ENCODE measurements around the gene FBLN1.
A peak's percentile ranks its signal among the peaks of the same experiment; 100 is the strongest.
"Not testable (repeated sequence)": the region's sequence is repeated elsewhere in the genome, so short reads cannot be mapped to it uniquely, and the experiment has no call there.

Gene FBLN1

DNA sequence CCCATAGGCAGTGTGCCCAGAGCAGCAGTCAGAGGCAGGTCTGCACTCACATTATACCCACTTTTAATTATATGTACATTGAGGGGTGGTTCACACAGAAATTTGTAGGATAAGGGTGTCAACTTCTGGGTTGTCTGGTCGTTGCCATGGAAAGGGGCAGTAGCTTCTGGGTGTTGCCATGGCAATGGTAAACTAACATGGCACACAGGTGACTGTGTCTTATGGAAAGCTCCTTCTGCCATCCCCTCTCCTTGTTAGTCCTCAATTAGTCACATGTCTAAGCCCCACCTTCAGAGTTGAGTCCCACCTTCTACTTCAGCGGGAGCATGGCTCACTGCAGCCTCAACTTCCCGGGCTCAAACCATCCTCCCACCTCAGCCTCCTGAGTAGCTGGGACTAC lies 112.7 kb downstream of the FBLN1 start:
- no peak for DNase-seq

GRCh38 chr22:45616432-45616831 lies 113.7 kb downstream of the FBLN1 start:
- no peak for DNase-seq

DNA sequence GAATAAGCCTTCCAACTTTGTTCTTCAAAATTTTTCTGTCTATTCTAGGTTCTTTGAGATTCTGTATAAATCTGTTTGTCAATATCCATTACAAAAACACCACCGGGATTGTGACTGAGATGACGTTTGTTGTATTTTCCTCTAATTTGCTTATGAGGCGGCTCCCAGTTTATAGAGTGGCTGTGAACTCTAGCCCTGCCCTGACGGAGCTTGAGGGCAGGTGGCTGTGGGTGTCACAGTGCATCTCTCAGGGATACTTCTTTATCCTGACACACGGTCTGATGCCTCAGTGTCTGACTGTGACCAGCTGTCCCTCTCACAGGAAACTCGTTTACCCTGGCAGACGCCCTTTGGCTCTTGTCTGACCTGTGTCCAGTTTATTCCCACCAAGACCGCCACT lies 115.3 kb downstream of the FBLN1 start:
- no peak for DNase-seq

DNA sequence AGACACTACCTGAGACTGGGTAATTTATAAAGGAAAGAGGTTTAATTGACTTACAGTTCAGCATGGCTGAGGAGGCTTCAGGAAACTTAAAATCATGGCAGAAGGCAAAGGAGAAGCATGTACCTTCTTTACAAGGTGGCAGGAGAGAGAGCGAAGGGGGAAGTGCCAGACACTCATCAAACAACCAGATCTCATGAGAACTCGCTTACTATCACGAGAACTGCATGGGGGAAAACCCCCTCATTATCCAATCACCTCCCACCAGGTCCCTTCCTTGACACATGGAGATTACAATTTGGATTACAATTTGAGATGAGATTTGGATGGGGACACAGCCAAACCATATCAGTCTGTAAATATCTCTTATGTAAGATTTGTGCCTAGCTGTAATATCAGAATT lies 118.0 kb downstream of the FBLN1 start:
- no peak for DNase-seq

DNA sequence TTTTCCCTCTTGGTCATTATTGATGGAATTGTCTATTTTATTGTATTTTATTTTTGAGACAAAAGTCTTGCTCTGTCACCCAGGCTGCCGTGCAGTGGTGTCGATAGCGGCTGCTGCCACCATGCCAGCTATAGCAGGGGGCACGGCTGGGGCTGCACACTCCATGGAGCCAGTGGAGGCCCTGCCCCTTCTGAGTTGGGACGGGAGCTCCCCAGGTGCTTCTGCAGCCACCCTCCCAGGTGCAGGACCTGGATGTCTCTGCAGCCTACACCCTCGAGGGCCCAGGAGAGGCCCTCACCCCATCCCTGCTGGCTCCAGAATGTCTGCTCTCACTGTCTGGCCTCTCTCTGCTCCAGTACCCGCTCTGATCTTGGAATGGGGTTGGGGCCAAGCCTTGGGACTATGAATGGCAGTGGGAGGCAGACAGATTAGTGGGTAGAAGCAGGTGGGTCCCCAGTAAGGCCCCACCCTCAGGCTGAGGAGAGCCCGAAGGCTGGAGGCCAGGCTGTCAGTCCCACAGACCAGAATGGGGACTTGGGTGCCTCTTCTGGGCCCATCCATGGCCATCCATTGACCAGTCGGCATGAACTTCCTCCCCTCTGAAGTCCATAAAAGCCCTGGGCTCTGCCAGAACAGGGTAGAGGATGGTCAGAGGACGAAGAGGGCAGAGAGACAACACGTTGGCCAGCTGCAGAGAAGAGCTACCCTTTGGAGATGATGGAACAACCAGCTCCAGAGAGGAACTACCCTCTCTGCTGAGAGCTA lies 119.3 kb downstream of the FBLN1 start:
- DNase-seq = no peak

DNA sequence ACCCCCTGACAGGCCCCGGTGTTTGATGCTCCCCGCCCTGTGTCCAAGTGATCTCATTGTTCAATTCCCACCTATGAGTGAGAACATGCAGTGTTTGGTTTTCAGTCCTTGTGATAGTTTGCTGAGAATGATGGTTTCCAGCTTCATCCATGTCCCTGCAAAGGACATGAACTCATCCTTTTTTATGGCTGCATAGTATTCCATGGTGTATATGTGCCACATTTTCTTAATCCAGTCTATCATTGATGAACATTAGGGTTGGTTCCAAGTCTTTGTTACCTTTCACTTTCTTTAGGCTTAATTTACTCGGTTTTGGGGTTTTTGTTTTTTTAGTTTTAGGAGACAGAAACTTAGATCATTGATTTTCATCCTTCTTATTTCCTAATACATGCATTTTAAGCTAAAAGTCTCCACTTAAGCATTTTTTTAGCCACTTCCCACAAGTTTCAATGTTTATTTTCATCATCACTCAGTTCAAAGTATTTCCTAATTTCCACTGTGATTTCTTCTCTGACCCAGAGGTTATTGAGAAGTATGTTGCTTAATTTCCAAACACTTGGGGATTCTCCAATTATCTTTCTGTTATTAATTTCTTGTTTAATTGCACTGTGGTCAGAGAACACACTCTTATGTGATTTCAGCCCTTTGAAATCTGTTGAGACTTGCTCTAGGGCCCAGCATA lies 120.9 kb downstream of the FBLN1 start:
- not testable (repeated sequence) for DNase-seq

DNA sequence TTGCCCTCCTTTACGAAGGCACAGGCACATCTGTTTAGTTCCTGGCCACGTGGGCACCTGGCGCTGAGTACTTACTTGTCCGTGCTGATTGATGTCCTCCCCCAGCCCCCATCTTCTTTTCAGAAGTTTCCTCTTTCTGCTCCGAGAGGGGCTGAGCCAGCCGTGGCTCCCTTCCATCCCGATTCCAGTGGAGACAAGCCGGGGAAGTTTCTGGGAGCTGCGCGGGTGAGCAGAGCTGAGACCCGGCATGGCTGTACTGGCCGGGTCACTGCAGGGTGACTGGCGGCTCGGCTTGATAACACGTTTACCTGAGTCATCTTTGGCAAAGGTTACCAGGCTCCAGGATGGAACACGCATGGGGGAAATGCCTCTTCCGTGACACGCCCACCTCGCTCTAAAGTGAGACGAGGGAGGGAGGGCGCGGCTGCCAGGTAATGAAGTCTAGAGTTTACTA lies 123.5 kb downstream of the FBLN1 start:
- no peak for DNase-seq

GRCh38 chr22:45627489-45628233 lies 125.0 kb downstream of the FBLN1 start:
- peak in 1 of 3 experiments; percentile 9 for DNase-seq

DNA sequence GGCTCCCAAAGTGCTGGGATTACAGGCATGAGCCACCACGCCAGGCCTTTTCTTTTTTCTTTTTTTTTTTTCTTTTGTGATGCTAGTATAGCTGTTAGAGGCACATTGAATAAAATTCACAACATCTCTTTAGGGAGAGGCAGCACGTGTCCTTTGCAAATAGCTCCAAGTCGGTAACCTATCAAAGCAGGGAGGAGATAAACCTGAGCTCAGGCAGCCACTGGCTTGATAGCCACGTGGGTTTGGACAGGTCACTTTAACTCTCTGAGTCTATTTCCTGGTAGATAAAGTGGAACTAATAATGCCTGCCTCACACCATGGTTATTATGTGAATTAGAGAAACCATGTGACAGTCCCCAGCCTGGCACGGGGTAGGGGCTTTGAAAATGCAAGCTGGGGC lies 125.8 kb downstream of the FBLN1 start:
- DNase-seq = no peak

DNA sequence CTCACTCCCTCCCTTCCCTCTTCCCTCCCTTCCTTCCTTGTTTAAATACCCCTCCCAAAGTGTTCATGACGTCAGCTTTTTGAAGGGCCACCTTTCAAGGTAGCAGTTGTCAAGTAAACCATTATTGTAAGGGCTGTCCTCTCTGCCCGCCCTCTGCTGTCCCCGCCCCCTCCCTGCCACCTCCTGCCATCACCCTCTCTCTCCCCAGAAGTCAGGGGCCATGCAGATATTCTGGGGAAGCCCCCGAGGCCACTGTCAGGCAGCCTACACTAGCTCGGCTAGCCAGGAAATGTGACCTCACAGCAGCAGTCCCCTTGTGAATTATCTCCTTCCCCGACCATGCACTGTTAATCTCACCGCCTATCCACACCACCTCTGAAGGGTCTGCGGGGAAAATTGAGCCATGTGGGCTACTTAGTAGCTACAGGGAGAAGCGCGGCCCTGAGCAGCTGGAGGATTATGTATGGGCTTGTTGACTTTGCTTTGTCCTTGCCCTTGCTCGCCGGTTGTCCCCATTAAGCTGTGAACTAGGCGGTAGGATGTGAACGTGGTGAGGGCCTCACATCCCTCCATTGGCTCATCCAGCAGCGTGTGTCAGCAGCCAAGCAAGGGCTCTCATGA lies 126.9 kb downstream of the FBLN1 start:
- DNase-seq = peak in 2 of 3 experiments; percentile 44 to 51

DNA sequence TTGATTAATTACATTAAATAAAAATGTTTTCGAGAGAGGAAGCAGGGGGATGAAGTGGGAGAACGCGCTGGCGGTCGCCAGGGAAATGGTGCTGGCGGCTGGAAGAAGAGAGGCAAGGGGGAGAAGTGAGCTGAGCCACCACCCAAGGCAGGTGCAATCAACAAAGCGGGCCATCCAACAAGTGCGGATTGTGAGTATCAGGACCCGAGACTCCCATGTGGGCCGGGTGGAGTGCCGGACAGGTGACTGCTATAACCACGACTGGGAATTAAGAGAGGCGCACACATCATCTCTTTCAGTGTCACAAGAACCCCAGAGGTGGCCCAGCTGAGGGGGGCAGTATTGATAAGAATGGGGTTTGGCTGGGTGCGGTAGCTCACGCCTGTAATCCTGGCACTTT lies 127.8 kb downstream of the FBLN1 start:
- no peak for DNase-seq

- DNase-seq = peak in 1 of 3 experiments; percentile 35
These were observed 128.6 kb downstream of the FBLN1 start for GRCh38 chr22:45631140-45631840.

- DNase-seq = no peak
These were observed 129.2 kb downstream of the FBLN1 start for GRCh38 chr22:45631841-45632238.

- DNase-seq = no peak
These were observed 130.3 kb downstream of the FBLN1 start for GRCh38 chr22:45632791-45633515.

DNA sequence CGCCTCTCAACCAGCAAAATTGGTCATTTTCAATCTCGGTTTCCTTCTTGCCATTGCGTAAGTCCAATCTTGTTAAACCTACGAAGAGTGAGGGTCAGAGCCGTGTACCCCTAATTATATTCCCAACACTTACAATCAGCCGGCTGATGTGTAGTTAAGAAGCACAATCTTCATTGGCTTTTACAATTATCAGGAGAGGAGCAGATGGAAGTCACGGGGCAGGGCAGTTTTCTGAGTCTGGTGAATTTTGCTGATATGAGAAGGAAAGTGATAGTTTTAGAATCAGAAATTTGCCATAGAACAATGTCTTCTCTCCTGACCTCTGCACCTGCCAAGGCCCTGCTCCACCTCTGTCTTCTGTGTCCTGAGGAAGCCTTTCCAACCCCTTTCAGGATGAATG lies 134.0 kb downstream of the FBLN1 start:
- no peak for DNase-seq

GRCh38 chr22:45638197-45638596 lies 135.5 kb downstream of the FBLN1 start:
- DNase-seq = peak in 2 of 3 experiments; percentile 38 to 68

GRCh38 chr22:45638834-45639746 lies 136.4 kb downstream of the FBLN1 start:
- peak in 2 of 3 experiments; percentile 16 to 78 for DNase-seq

DNA sequence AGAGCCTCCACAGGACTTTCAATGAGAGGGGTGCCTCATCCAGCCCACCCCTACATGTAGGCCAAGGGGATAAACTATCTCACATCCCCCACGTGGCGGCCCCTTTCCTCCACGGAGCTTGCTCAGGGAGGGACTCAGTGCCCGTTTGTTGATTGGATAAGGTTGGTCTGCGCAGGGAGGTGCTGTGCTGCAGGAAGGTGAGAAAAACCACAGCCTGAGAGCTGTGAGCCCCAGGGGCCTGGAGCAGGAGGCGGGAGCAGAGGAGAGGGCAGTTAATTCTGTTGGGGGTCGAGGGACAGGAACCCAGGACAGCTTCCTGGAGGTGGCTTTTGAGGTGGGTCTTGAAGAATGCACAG lies 137.0 kb downstream of the FBLN1 start:
- no peak for DNase-seq

DNA sequence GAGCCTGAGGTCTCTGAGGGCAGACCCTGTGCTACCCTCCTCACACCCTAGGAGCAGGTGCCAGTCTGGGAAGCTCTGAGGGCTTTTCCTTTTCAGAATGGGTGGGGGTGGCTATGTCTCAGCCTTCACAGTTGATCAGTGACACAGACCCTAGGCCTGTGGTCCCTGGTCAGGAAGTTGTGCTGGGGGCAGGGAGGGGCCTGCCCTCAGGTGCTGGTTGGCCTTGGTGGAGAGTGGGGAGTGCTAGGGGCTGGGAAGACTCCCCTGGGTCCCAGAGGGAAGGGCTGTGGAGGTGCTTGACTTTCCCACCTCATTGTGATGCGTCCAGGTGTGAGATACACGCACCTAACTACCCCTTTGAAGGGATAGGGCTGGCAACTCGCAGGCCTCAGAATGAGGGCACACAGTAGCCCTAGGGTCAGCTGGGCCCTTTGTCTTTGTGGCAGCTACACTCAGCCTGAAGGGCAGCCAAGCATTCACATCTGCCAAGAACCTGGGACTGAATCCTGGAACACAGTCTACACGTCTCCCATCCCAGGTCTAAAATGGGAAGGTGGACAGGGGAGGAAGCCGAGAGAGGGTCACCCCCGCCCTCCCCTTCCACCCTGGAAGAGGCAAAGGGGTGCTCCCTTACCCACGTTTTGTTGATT lies 137.7 kb downstream of the FBLN1 start:
- DNase-seq = no peak

- DNase-seq = no peak
These were observed 138.4 kb downstream of the FBLN1 start for GRCh38 chr22:45640941-45641621.

Measured in NCI-H1417 (cell line).